ENCODE data around the gene DYRK1B. TPM values are rescaled to one million over a fixed set of nuclear protein-coding genes. Genes with fewer than 3 reads are reported as not detected.

DYRK1B gene
- total RNA-seq, 2 donors from 2014 or later, result 11.8 to 12.7 TPM

DNA sequence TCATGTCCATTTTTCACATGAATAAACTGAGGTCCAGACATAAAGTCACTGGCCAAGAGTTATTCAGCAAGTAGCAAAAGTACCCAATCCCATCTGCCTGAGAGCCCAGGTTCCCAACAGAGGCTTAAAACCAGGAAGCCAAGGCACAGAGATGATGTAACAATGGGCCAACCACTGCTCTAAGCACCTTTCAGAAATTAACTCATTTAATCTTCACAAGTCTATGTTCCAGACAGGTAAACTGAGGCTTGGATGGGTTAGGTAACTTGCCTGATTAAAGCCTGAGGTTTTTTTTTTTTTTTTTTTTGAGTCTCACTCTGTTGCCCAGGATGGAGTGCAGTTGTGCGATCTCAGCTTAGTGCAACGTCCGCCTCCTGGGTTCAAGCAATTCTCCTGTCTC is 4.0 kb upstream of the DYRK1B start:
- Histone ChIP-seq H3K9ac (ENCODE audit: low read depth in 2 of 2, low read length in 2 of 2) (no peak overlapping the region), H3K9me3 (no peaks in the 10 kb centered on the region), H3K4me1 (peaks cover 1% of the 10 kb centered on the region), H3K27me3 (no peaks in the 10 kb centered on the region), H3K36me3 (peaks cover 11% of the 10 kb centered on the region), H3K4me3 (no peak overlapping the region), H3K27ac (no peak overlapping the region)
- intact Hi-C loops (cut with DNase I), result no loop called here
- TF ChIP-seq, protein P1, sequence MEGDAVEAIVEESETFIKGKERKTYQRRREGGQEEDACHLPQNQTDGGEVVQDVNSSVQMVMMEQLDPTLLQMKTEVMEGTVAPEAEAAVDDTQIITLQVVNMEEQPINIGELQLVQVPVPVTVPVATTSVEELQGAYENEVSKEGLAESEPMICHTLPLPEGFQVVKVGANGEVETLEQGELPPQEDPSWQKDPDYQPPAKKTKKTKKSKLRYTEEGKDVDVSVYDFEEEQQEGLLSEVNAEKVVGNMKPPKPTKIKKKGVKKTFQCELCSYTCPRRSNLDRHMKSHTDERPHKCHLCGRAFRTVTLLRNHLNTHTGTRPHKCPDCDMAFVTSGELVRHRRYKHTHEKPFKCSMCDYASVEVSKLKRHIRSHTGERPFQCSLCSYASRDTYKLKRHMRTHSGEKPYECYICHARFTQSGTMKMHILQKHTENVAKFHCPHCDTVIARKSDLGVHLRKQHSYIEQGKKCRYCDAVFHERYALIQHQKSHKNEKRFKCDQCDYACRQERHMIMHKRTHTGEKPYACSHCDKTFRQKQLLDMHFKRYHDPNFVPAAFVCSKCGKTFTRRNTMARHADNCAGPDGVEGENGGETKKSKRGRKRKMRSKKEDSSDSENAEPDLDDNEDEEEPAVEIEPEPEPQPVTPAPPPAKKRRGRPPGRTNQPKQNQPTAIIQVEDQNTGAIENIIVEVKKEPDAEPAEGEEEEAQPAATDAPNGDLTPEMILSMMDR (IDR thresholded peaks at IDR 0.05), result no peak
- no peak for DNase-seq

DNA sequence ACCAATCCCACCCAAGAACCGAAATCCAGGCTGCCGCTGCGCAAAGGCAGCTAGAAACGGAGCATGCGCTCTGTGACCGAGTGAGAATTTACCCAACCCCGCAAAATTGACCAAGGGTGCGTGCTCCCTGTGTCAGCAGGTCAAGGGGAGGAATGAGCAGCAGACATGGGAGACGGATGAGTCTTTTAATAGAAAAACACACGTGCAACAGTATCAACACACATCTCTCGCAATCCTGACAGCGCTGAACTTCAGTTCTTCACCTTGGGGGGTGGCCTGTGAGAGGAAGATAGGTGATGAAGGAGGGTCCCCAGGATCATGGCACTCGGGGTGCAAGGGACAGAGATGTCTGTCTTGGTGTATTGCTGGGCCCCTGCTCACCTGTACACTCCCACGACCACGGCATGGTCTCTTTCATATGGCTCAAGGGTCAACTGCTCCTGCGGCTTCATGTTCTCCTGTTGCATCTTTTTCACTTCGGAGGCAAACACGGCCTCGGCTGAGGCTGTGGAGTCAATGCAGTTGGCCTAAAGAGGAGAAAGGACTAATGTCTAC is 402 bp upstream of the DYRK1B start:
- no peak for DNase-seq
- peak overlapping the region; percentile 35 for H3K27ac ChIP-seq
- H3K4me1 ChIP-seq, result peaks cover 4% of the 10 kb centered on the region
- no peaks in the 10 kb centered on the region for H3K27me3 ChIP-seq
- no peaks in the 10 kb centered on the region for H3K9me3 ChIP-seq
- TF ChIP-seq, protein P1 (IDR thresholded peaks at IDR 0.05), result no peak
- peak overlapping the region in 1 of 2 donors; percentile 77 for H3K9ac ChIP-seq (ENCODE audit: low read depth in 2 of 2, low read length in 2 of 2)
- peak overlapping the region; percentile 99 for H3K4me3 ChIP-seq
- intact Hi-C loops (cut with DNase I), result no loop called here
- H3K36me3 ChIP-seq, result peaks cover 16% of the 10 kb centered on the region

DNA sequence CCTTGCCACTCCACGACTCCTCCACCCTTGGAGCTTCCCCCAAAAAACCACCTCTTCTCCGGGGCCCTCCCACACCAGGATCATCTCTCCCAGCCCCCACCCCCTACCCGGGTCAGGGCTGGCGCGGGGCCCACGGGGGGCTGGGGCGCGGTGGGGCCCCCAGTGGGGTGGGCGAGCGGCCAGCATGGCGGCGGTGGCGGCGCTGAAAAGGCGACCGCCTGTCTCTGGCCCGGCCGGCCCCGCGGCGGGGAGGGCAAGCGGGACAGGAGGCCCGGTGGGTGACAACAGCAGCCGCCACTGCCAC is 850 bp downstream of the DYRK1B start:
- peak overlapping the region; percentile 99 for H3K4me3 ChIP-seq
- no peaks in the 10 kb centered on the region for H3K27me3 ChIP-seq
- no peak for DNase-seq
- peak overlapping the region; percentile 77 to 79 for H3K9ac ChIP-seq (ENCODE audit: low read depth in 2 of 2, low read length in 2 of 2)
- H3K27ac ChIP-seq, result peak overlapping the region; percentile 82
- no peaks in the 10 kb centered on the region for H3K9me3 ChIP-seq
- peaks cover 4% of the 10 kb centered on the region for H3K4me1 ChIP-seq
- peaks cover 16% of the 10 kb centered on the region for H3K36me3 ChIP-seq
- TF ChIP-seq, protein P1 (IDR thresholded peaks at IDR 0.05), result no peak
- intact Hi-C loops (cut with DNase I), result no loop called here

DNA sequence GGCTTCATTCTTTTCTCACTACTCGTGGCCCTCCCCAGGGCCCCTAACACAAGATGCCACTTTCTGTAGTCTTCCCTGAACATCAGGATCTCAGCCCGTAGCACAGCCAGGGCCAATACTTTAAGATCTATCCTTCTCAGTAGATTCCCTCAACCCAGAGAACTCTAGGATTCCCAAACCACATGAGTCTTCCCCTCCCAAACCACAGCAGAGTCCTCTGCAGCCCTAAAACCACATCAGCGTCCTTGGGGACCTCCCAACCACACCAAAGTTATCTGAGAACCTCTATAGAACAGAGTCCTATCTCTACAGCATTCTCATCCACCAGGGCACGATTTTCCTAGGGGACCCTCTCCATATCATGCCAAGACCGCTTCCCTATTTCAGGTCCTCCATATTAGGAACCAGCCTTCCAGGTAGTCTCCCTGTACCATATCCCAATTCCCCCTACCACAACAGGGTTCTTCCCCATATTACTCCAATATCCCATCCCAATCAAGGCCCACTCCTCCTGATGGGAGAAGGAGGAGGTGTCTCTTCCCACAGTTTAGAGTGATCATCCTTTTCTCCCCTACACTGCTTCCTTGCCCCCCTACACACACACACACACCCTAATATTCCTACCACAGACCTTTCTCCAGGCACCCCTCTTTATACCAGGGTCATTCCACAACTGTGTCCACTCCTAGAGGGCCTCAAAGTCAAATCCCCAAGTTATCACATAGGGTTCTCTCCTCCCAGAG is 1.4 kb downstream of the DYRK1B start:
- TF ChIP-seq, protein P1 (IDR thresholded peaks at IDR 0.05), result no peak
- intact Hi-C loops (cut with DNase I), result no loop called here
- H3K9me3 ChIP-seq, result no peaks in the 10 kb centered on the region
- no peaks in the 10 kb centered on the region for H3K27me3 ChIP-seq
- peak overlapping the region; percentile 77 to 79 for H3K9ac ChIP-seq (ENCODE audit: low read depth in 2 of 2, low read length in 2 of 2)
- DNase-seq, result no peak
- H3K27ac ChIP-seq, result peak overlapping the region; percentile 82
- peaks cover 16% of the 10 kb centered on the region for H3K36me3 ChIP-seq
- H3K4me3 ChIP-seq, result peak overlapping the region; percentile 99
- peaks cover 4% of the 10 kb centered on the region for H3K4me1 ChIP-seq

DNA sequence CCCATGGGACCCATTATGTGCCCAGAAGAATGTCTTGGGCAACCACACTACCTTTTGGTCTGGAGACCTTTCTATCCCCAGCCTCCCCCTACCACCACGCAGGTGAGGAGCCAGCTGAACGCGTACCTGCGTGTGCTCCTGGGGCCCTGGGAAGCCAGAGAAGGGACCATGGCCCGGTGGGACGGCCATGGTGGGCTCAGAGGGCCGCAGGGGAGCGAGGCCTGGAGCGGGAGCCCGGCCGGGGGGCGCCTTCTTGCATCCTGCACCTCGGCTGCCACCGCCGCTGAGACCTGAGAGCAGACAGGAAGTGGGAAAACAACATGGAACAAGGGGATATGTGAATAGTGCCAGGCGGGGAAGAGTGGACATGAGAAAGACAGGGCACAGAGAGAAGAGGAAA is 2.3 kb downstream of the DYRK1B start:
- Histone ChIP-seq H3K4me1 (peaks cover 4% of the 10 kb centered on the region), H3K9me3 (no peaks in the 10 kb centered on the region), H3K36me3 (peaks cover 15% of the 10 kb centered on the region), H3K27me3 (no peaks in the 10 kb centered on the region), H3K9ac (ENCODE audit: low read depth in 2 of 2, low read length in 2 of 2) (peak overlapping the region in 1 of 2 donors; percentile 9), H3K27ac (no peak overlapping the region), H3K4me3 (no peak overlapping the region)
- intact Hi-C loops (cut with DNase I), result no loop called here
- TF ChIP-seq, protein P1 (IDR thresholded peaks at IDR 0.05), result no peak
- no peak for DNase-seq
